ENCODE measurements around the gene NRSN2. TPM values are rescaled to one million over a fixed set of nuclear protein-coding genes. Genes with fewer than 3 reads are reported as not detected.

The NRSN2 gene
- polyA plus RNA-seq, 6 donors from 2014 or later = 4.7 to 9.8 (median 8.2) TPM

- Mint-ChIP-seq H3K4me1 (peaks cover 18 to 26% (median 18%) of the 10 kb centered on the region in 3 donors), H3K27ac (peak overlapping the region in 1 of 6 donors; percentile 67), H3K27me3 (no peaks in the 10 kb centered on the region), H3K9me3 (peaks cover 0 to 4% (median 0%) of the 10 kb centered on the region in 7 donors), H3K36me3 (peaks cover 0 to 1% of the 10 kb centered on the region in 2 donors), H3K4me3 (peak overlapping the region in 1 of 8 donors; percentile 73)
- no peak for DNase-seq
- ATAC-seq (ENCODE audit: low read depth in 2 of 2) = no peak
Measured at GRCh38 chr20:403582-403957, 56.7 kb downstream of the NRSN2 start.

- Mint-ChIP-seq H3K4me3 (peak overlapping the region in 1 of 8 donors; percentile 73), H3K36me3 (no peaks in the 10 kb centered on the region), H3K27me3 (no peaks in the 10 kb centered on the region), H3K27ac (peak overlapping the region in 1 of 6 donors; percentile 33), H3K4me1 (peaks cover 21 to 31% (median 22%) of the 10 kb centered on the region in 3 donors), H3K9me3 (peaks cover 0 to 4% (median 0%) of the 10 kb centered on the region in 7 donors)
- DNase-seq = no peak
- ATAC-seq (ENCODE audit: low read depth in 2 of 2) = no peak
Measured at GRCh38 chr20:404088-404487, 57.2 kb downstream of the NRSN2 start.

Other genes with a start within 250 kb of the NRSN2 start
- not detected for gene DEFB126, start 204.5 kb upstream of the NRSN2 start, polyA plus RNA-seq (ENCODE audit: low read depth in 6 of 6)
- gene DEFB127, start 189.7 kb upstream of the NRSN2 start, polyA plus RNA-seq (ENCODE audit: low read depth in 6 of 6) = not detected
- not detected for gene DEFB128, start 157.4 kb upstream of the NRSN2 start, polyA plus RNA-seq (ENCODE audit: low read depth in 6 of 6)
- not detected for gene DEFB129, start 119.9 kb upstream of the NRSN2 start, polyA plus RNA-seq (ENCODE audit: low read depth in 6 of 6)
- not detected for gene DEFB132, start 89.4 kb upstream of the NRSN2 start, polyA plus RNA-seq (ENCODE audit: low read depth in 6 of 6)
- 1 to 10 TPM in 2 of 6 donors, under 1 TPM in 4; 0.18 to 1.4 (median 0.37) TPM for gene C20orf96, start 56.4 kb upstream of the NRSN2 start, polyA plus RNA-seq (ENCODE audit: low read depth in 6 of 6)
- gene ZCCHC3, start 49.5 kb upstream of the NRSN2 start, polyA plus RNA-seq (ENCODE audit: low read depth in 6 of 6) = 10 to 100 TPM in 5 of 6 donors, 1 to 10 TPM in 1; 9.7 to 19.0 (median 10.9) TPM
- gene SOX12, start 21.6 kb upstream of the NRSN2 start, polyA plus RNA-seq (ENCODE audit: low read depth in 6 of 6) = 1 to 10 TPM in 2 of 6 donors, under 1 TPM in 4; 0.15 to 1.7 (median 0.95) TPM
- gene TRIB3, start 33.6 kb downstream of the NRSN2 start, polyA plus RNA-seq (ENCODE audit: low read depth in 6 of 6) = 10 to 100 TPM in 5 of 6 donors, 1 to 10 TPM in 1; 7.3 to 23.3 (median 16.3) TPM
- gene RBCK1, start 61.2 kb downstream of the NRSN2 start, polyA plus RNA-seq (ENCODE audit: low read depth in 6 of 6) = 100 to 1,000 TPM in 1 of 6 donors, 10 to 100 TPM in 5; 82.4 to 105 (median 91.1) TPM
- gene TBC1D20, start 115.4 kb downstream of the NRSN2 start, polyA plus RNA-seq (ENCODE audit: low read depth in 6 of 6) = 10 to 100 TPM; 16.0 to 24.6 (median 18.6) TPM
- 10 to 100 TPM; 47.4 to 78.4 (median 63.2) TPM for gene CSNK2A1, start 196.7 kb downstream of the NRSN2 start, polyA plus RNA-seq (ENCODE audit: low read depth in 6 of 6)